ENCODE results near the gene TBC1D5. TPM values are rescaled to one million over a fixed set of nuclear protein-coding genes. Genes with fewer than 3 reads are reported as not detected.

TBC1D5 gene
- total RNA-seq, 2 donors from 2014 or later: 46.8 to 71.1 TPM

DNA sequence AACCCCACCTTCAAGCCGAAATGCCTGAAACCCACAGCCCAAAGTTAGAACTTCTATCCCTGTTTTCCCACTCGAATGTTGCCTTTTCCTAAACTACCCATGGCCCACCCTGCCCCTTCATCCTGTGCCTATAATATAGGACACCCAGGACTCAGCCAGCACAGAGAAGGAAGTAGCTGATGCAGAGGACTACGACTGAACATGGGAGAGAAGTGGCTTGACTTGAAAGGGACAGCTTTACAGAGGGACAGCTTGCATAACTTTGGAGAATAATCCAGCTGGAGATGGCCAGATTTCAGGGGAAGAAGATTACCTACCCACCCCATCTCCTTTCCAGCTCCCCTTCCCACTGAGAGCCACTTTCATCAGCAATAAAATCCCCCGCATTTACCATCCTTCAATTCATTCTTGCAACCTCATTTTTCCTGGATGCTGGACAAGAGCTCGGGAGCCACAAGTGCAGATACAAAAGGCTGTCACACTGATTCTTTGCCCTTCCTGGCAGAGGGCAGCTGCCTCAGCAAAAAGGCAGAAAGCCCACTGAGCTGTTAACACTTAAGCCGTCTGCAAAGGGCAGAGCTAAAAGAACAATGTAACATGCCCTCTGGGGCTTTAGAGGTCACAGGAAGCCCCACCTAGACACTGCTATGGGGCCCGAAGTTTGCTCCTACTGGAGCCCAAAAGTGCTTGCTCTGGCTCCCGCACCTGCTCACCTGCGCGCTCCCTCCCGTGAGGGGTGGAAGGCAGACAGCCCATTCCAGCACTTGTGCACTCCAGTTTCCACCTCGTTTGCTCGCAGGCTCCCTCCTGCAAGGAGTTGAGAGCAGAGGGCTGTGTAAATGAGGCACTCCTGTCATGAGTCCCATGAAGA is 224.0 kb downstream of the TBC1D5 start:
- no peak overlapping the region for H3K4me3 ChIP-seq
- no peak overlapping the region for H3K27ac ChIP-seq
- no peaks in the 10 kb centered on the region for H3K36me3 ChIP-seq (replicated peaks in 1 of 2; ENCODE audit: insufficient read depth in 1 of 2, low read depth in 2 of 2)
- peaks cover 19% of the 10 kb centered on the region for H3K4me1 ChIP-seq
- DNase-seq (no peak), ATAC-seq (no peak)
- no peaks in the 10 kb centered on the region for H3K27me3 ChIP-seq
- TF ChIP-seq, protein P1, sequence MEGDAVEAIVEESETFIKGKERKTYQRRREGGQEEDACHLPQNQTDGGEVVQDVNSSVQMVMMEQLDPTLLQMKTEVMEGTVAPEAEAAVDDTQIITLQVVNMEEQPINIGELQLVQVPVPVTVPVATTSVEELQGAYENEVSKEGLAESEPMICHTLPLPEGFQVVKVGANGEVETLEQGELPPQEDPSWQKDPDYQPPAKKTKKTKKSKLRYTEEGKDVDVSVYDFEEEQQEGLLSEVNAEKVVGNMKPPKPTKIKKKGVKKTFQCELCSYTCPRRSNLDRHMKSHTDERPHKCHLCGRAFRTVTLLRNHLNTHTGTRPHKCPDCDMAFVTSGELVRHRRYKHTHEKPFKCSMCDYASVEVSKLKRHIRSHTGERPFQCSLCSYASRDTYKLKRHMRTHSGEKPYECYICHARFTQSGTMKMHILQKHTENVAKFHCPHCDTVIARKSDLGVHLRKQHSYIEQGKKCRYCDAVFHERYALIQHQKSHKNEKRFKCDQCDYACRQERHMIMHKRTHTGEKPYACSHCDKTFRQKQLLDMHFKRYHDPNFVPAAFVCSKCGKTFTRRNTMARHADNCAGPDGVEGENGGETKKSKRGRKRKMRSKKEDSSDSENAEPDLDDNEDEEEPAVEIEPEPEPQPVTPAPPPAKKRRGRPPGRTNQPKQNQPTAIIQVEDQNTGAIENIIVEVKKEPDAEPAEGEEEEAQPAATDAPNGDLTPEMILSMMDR (IDR thresholded peaks at IDR 0.05): no peak
- TF ChIP-seq POLR2A (IDR thresholded peaks at IDR 0.05): no peak
- H3K9me3 ChIP-seq: no peaks in the 10 kb centered on the region
- 88 to 91% methylated on average over 13 of the region's 13 CpGs for WGBS, 2 donors
- intact Hi-C loops (cut with DNase I): no loop called here

- no peak overlapping the region for H3K27ac ChIP-seq
- H3K4me1 ChIP-seq: peaks cover 15% of the 10 kb centered on the region
- no peaks in the 10 kb centered on the region for H3K9me3 ChIP-seq
- TF ChIP-seq, protein P1 (IDR thresholded peaks at IDR 0.05): no peak
- TF ChIP-seq POLR2A (IDR thresholded peaks at IDR 0.05): no peak
- H3K27me3 ChIP-seq: no peaks in the 10 kb centered on the region
- DNase-seq (no peak), ATAC-seq (no peak)
- no peaks in the 10 kb centered on the region for H3K36me3 ChIP-seq (replicated peaks in 1 of 2; ENCODE audit: insufficient read depth in 1 of 2, low read depth in 2 of 2)
- intact Hi-C loops (cut with DNase I): no loop called here
- WGBS, 2 donors: 72% methylated on average over 4 of the region's 4 CpGs
- no peak overlapping the region for H3K4me3 ChIP-seq
These were observed 226.8 kb downstream of the TBC1D5 start for GRCh38 chr3:17515445-17516234.

DNA sequence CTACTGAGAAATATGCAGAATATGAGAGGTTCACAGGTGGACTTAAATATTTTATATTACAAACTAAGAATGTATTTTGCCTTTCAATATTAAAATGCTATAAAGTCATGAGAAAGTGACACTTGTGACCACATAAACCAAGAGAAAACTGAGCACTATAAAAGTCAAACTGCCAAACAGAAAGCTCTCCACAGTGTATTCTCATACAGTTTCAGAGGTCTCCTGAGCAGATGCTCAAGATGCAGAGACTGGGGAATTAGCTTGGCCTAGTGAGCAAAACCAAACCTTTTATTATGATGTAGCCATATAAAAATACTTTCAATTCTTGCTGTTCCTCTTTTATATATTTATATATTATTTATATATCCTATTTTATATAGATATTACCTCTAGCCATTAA is 227.8 kb downstream of the TBC1D5 start:
- H3K4me1 ChIP-seq: peaks cover 7% of the 10 kb centered on the region
- H3K27ac ChIP-seq: no peak overlapping the region
- no peak for ATAC-seq
- H3K36me3 ChIP-seq (replicated peaks in 1 of 2; ENCODE audit: insufficient read depth in 1 of 2, low read depth in 2 of 2): no peaks in the 10 kb centered on the region
- no peaks in the 10 kb centered on the region for H3K27me3 ChIP-seq
- no peaks in the 10 kb centered on the region for H3K9me3 ChIP-seq
- DNase-seq: no peak
- intact Hi-C loops (cut with DNase I): no loop called here
- no peak for TF ChIP-seq POLR2A (IDR thresholded peaks at IDR 0.05)
- TF ChIP-seq, protein P1 (IDR thresholded peaks at IDR 0.05): no peak
- H3K4me3 ChIP-seq: no peak overlapping the region

DNA sequence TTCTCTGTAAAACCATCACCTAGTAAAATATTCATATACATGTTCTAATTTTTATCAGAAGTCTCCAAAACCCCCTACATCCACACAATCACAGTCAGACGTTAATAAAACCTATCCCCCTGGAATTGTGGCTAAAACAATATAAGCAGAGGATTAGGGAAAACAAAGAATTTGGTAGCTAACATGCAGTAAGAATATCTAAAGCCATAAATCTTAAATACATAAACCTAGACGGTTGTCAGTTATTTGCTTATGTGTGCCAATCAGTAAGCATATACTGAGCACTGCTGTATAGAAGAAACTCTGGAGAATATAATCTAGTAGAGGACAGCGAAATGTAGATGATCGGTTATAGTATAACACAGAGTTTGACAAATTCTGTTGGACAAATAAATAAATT is 232.2 kb downstream of the TBC1D5 start:
- no peak for TF ChIP-seq POLR2A (IDR thresholded peaks at IDR 0.05)
- H3K4me1 ChIP-seq: no peaks in the 10 kb centered on the region
- 76 to 81% methylated on average over 4 of the region's 4 CpGs for WGBS, 2 donors

DNA sequence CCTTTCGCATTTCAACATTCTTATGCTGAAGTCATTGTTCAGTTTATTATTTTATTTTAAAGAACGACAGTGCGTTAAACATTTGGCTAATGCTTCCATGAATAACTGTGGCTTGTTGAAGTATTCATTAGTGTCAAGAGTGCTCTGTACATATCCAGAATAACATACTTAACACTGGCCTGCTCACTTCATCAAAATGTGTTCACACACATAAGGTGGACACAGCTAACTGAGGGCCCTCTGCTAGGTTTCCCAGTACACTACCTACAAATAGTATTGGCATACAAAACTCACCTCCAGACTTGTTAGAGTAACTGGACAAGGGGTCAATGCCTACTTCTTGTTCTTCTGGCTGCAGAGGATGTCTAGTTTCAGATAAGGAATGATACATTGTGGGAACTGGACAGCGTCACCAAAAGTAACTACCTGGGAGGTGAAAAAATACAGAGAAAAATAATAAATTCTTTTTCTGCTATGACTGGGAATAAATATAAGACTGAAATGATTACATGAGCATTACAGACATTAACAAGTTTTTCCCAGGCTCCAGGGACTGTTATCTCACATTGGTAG is 234.2 kb downstream of the TBC1D5 start:
- no peaks in the 10 kb centered on the region for H3K36me3 ChIP-seq (replicated peaks in 1 of 2; ENCODE audit: insufficient read depth in 1 of 2, low read depth in 2 of 2)
- ATAC-seq (peak; percentile 77), DNase-seq (no peak)
- 74 to 80% methylated on average over 4 of the region's 4 CpGs for WGBS, 2 donors
- H3K27me3 ChIP-seq: no peaks in the 10 kb centered on the region
- intact Hi-C loops (cut with DNase I): no loop called here
- H3K4me1 ChIP-seq: no peaks in the 10 kb centered on the region
- H3K4me3 ChIP-seq: no peak overlapping the region
- H3K27ac ChIP-seq: peak overlapping the region in 2 of 4 donors; percentile 0 to 67
- H3K9me3 ChIP-seq: no peaks in the 10 kb centered on the region
- TF ChIP-seq POLR2A (IDR thresholded peaks at IDR 0.05): no peak
- TF ChIP-seq, protein P1 (IDR thresholded peaks at IDR 0.05): no peak

More for the DNA sequence above, 232.2 kb downstream of the TBC1D5 start:
- Histone ChIP-seq H3K36me3 (replicated peaks in 1 of 2; ENCODE audit: insufficient read depth in 1 of 2, low read depth in 2 of 2) (no peaks in the 10 kb centered on the region), H3K9me3 (no peaks in the 10 kb centered on the region), H3K27ac (no peak overlapping the region), H3K27me3 (no peaks in the 10 kb centered on the region), H3K4me3 (no peak overlapping the region)
- ATAC-seq (no peak), DNase-seq (no peak)
- intact Hi-C loops (cut with DNase I): no loop called here
